Pons (tissue), 1 donor: ENCODE measurements around the gene S100Z.
"Not testable (repeated sequence)": the region's sequence is repeated elsewhere in the genome, so short reads cannot be mapped to it uniquely, and the experiment has no call there.

Experiments
- DNase-seq: peaks from one replicate; pipeline ENCODE4 v3.0.0-alpha.2; 2016; ENCODE audit warnings: low spot score

S100Z gene

GRCh38 chr5:76849419-76850291 is at the start of gene S100Z:
TSS of gene S100Z (plus strand) at chr5:76850014. CDS start at chr5:76875360, 25,346 bp downstream.
- no peak for DNase-seq

- DNase-seq: no peak
Observed at GRCh38 chr5:76800579-76800978, 49.2 kb upstream of the S100Z start.

GRCh38 chr5:76801159-76801802 is 48.5 kb upstream of the S100Z start:
- DNase-seq: no peak

- no peak for DNase-seq
Observed at GRCh38 chr5:76801803-76802195, 48.0 kb upstream of the S100Z start.

- no peak for DNase-seq
Observed at GRCh38 chr5:76804266-76804665, 45.5 kb upstream of the S100Z start.

GRCh38 chr5:76805821-76806505 is 43.9 kb upstream of the S100Z start:
- no peak for DNase-seq

GRCh38 chr5:76807296-76807695 is 42.5 kb upstream of the S100Z start:
- no peak for DNase-seq

GRCh38 chr5:76808141-76808691 is 41.6 kb upstream of the S100Z start:
- no peak for DNase-seq

- no peak for DNase-seq
Observed at GRCh38 chr5:76809141-76809540, 40.7 kb upstream of the S100Z start.

GRCh38 chr5:76810236-76810635 is 39.6 kb upstream of the S100Z start:
- DNase-seq: no peak

GRCh38 chr5:76811214-76811613 is 38.6 kb upstream of the S100Z start:
- no peak for DNase-seq

- not testable (repeated sequence) for DNase-seq
Observed at GRCh38 chr5:76812209-76812608, 37.6 kb upstream of the S100Z start.

GRCh38 chr5:76813982-76814562 is 35.7 kb upstream of the S100Z start:
- DNase-seq: no peak

- no peak for DNase-seq
Observed at GRCh38 chr5:76816110-76816831, 33.5 kb upstream of the S100Z start.

- DNase-seq: no peak
Observed at GRCh38 chr5:76818844-76819831, 30.7 kb upstream of the S100Z start, which contains the start of gene F2RL1. TSS of gene F2RL1 (plus strand) at chr5:76819030. CDS start at chr5:76819183, 153 bp downstream.

- DNase-seq: no peak
Observed at GRCh38 chr5:76819851-76820525, 29.8 kb upstream of the S100Z start.

- no peak for DNase-seq
Observed at GRCh38 chr5:76820526-76820890, 29.3 kb upstream of the S100Z start.

- no peak for DNase-seq
Observed at GRCh38 chr5:76821136-76821535, 28.7 kb upstream of the S100Z start.

GRCh38 chr5:76822105-76822731 is 27.6 kb upstream of the S100Z start:
- DNase-seq: not testable (repeated sequence)
